GM19035 (cell line): ENCODE measurements around the gene RBM46.
"Not testable (repeated sequence)": the region's sequence is repeated elsewhere in the genome, so short reads cannot be mapped to it uniquely, and the experiment has no call there.

Experiments used
- ATAC-seq: cut with Tn5 transposase; IDR thresholded peaks from one replicate; pipeline ENCODE4 v1.9.1; 2021; ENCODE audit not compliant: unreplicated experiment

The RBM46 gene

GRCh38 chr4:154836513-154836912 is 55.4 kb downstream of the RBM46 start:
- no peak for ATAC-seq

- no peak for ATAC-seq
Observed at GRCh38 chr4:154838155-154838554, 57.1 kb downstream of the RBM46 start.

- ATAC-seq, result no peak
Observed at GRCh38 chr4:154838694-154839093, 57.6 kb downstream of the RBM46 start.

GRCh38 chr4:154854362-154854761 is 73.3 kb downstream of the RBM46 start:
- no peak for ATAC-seq

GRCh38 chr4:154858166-154858565 is 77.1 kb downstream of the RBM46 start:
- ATAC-seq, result no peak

GRCh38 chr4:154868414-154869194 is 87.5 kb downstream of the RBM46 start:
- no peak for ATAC-seq

- no peak for ATAC-seq
Observed at GRCh38 chr4:154869301-154869700, 88.2 kb downstream of the RBM46 start.

- no peak for ATAC-seq
Observed at GRCh38 chr4:154872198-154872597, 91.1 kb downstream of the RBM46 start.

GRCh38 chr4:154874049-154874448 is 93.0 kb downstream of the RBM46 start:
- ATAC-seq, result not testable (repeated sequence)

- ATAC-seq, result no peak
Observed at GRCh38 chr4:154877110-154877760, 96.2 kb downstream of the RBM46 start.
